ENCODE data around the gene EVI2B.

DNA sequence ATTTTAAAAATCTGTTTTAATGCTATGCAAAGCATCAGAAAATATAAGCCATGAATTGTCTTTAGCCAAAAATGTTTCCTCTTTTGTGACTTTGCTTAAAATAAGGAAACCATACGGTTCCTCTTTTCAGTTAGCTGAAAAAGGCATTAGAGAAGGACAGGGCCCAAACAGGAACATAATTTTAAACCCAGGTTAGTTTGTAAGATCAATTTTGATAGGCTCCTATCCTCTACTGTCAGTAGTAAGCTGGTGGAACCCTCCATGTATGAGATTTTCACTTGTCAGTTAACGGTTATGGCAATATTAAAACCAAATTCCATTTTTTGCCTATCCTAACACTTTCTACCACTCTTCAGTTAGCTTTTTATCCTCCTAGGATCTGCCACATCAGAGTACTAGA is 4.3 kb downstream of the EVI2B start:
- TF ChIP-seq POLR2A (IDR thresholded peaks at IDR 0.05) (no peak), CTCF (IDR thresholded peaks at IDR 0.05) (no peak)

Measured in lower leg skin (tissue), 3 donors.